Peyer's patch (tissue), 4 donors: ENCODE measurements around the gene NEAT1.

Experiments used
- POLR2A ChIP-seq, 2 donors: fragments of 450-650 bp; IDR thresholded peaks; one replicate each; pipeline ENCODE4 v1.5.1; 2017; ENCODE audit warnings: antibody characterized with exemption in 2 of 2, mild to moderate bottlenecking in 2 of 2, moderate library complexity in 2 of 2
- TF ChIP-seq, protein P1 (sequence below), 6 experiments: fragments of 450-650 bp in 4 of 6; fragments of 200-600 bp in 2 of 6; sonication (generic) in 1 of 6; IDR thresholded peaks; one replicate each; pipeline ENCODE4 v1.5.1; 2017 to 2019; ENCODE audit warnings: antibody characterized with exemption in 6 of 6, mild to moderate bottlenecking in 3 of 6, moderate library complexity in 1 of 6

- TF ChIP-seq, protein P1, sequence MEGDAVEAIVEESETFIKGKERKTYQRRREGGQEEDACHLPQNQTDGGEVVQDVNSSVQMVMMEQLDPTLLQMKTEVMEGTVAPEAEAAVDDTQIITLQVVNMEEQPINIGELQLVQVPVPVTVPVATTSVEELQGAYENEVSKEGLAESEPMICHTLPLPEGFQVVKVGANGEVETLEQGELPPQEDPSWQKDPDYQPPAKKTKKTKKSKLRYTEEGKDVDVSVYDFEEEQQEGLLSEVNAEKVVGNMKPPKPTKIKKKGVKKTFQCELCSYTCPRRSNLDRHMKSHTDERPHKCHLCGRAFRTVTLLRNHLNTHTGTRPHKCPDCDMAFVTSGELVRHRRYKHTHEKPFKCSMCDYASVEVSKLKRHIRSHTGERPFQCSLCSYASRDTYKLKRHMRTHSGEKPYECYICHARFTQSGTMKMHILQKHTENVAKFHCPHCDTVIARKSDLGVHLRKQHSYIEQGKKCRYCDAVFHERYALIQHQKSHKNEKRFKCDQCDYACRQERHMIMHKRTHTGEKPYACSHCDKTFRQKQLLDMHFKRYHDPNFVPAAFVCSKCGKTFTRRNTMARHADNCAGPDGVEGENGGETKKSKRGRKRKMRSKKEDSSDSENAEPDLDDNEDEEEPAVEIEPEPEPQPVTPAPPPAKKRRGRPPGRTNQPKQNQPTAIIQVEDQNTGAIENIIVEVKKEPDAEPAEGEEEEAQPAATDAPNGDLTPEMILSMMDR (IDR thresholded peaks at IDR 0.05): no peak
- TF ChIP-seq POLR2A (IDR thresholded peaks at IDR 0.05): no peak
These were observed 67.2 kb downstream of the NEAT1 start for GRCh38 chr11:65489706-65490320.
